GM19025 (cell line): ENCODE results near the gene DCDC2.
"Not testable (repeated sequence)": the region's sequence is repeated elsewhere in the genome, so short reads cannot be mapped to it uniquely, and the experiment has no call there.

Experiments used
- ATAC-seq: cut with Tn5 transposase; IDR thresholded peaks from one replicate; pipeline ENCODE4 v1.9.1; 2021; ENCODE audit warnings: mild to moderate bottlenecking, low read depth, moderate library complexity; ENCODE audit not compliant: unreplicated experiment

DCDC2 gene

GRCh38 chr6:24357336-24358218 lies at the start of gene DCDC2:
TSS of gene DCDC2 (minus strand) at chr6:24358059. CDS start at chr6:24357750, 309 bp downstream.
- ATAC-seq = no peak

GRCh38 chr6:24405262-24405661 lies 47.4 kb upstream of the DCDC2 start:
- no peak for ATAC-seq

- no peak for ATAC-seq
Measured at GRCh38 chr6:24403501-24403824, 45.6 kb upstream of the DCDC2 start.

GRCh38 chr6:24402697-24403500 lies 45.0 kb upstream of the DCDC2 start, which contains the start of gene MRS2:
TSS of gene MRS2 (plus strand) at chr6:24402936. CDS start at chr6:24403047, 111 bp downstream.
- peak; percentile 96 for ATAC-seq

- ATAC-seq = no peak
Measured at GRCh38 chr6:24401458-24401857, 43.6 kb upstream of the DCDC2 start.

GRCh38 chr6:24400045-24401039 lies 42.5 kb upstream of the DCDC2 start:
- not testable (repeated sequence) for ATAC-seq

GRCh38 chr6:24397631-24398030 lies 39.8 kb upstream of the DCDC2 start:
- ATAC-seq = no peak

- no peak for ATAC-seq
Measured at GRCh38 chr6:24396824-24397223, 39.0 kb upstream of the DCDC2 start.

GRCh38 chr6:24394780-24395437 lies 37.0 kb upstream of the DCDC2 start:
- no peak for ATAC-seq

- no peak for ATAC-seq
Measured at GRCh38 chr6:24394061-24394779, 36.4 kb upstream of the DCDC2 start.

GRCh38 chr6:24391756-24392405 lies 34.0 kb upstream of the DCDC2 start:
- no peak for ATAC-seq

GRCh38 chr6:24391208-24391607 lies 33.3 kb upstream of the DCDC2 start:
- ATAC-seq = no peak

GRCh38 chr6:24387818-24388217 lies 30.0 kb upstream of the DCDC2 start:
- ATAC-seq = no peak

GRCh38 chr6:24385536-24386269 lies 27.8 kb upstream of the DCDC2 start:
- no peak for ATAC-seq

- ATAC-seq = not testable (repeated sequence)
Measured at GRCh38 chr6:24384369-24385130, 26.7 kb upstream of the DCDC2 start.

GRCh38 chr6:24382891-24383494 lies 25.1 kb upstream of the DCDC2 start:
- ATAC-seq = not testable (repeated sequence)

GRCh38 chr6:24382220-24382540 lies 24.3 kb upstream of the DCDC2 start:
- ATAC-seq = no peak
